ENCODE measurements around the gene GALNT6.

DNA sequence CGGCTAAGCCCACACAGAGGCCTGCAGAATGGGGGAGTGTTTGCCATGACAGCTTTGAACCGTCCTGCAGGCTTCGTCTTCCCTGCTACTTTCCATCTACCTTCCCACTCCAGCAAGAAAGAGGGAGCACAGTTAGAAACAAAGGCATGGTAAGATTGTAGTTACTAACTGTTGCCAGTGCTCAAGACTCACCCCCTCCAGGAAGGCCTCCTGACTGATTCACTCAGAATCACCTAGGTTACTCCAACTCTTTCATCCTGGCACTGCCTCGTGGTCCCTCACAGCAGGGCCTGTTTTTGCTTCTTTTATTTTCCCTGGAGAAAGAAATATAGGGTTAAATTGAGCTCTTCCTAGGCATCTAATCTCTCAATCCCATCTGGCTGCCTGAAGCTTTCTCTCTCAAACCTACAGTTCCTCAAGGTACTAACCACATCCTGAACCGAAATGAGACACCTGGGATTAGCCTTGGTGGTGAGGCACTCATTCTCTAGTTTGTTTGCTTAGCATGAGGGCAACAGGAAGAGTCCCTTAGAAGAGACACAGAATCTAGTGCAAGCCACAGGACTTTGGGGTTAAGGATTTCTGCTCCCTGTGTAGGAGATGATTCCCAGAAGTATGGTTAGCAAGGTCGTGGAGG lies 7.8 kb downstream of the GALNT6 start:
- TF ChIP-seq, protein P1, sequence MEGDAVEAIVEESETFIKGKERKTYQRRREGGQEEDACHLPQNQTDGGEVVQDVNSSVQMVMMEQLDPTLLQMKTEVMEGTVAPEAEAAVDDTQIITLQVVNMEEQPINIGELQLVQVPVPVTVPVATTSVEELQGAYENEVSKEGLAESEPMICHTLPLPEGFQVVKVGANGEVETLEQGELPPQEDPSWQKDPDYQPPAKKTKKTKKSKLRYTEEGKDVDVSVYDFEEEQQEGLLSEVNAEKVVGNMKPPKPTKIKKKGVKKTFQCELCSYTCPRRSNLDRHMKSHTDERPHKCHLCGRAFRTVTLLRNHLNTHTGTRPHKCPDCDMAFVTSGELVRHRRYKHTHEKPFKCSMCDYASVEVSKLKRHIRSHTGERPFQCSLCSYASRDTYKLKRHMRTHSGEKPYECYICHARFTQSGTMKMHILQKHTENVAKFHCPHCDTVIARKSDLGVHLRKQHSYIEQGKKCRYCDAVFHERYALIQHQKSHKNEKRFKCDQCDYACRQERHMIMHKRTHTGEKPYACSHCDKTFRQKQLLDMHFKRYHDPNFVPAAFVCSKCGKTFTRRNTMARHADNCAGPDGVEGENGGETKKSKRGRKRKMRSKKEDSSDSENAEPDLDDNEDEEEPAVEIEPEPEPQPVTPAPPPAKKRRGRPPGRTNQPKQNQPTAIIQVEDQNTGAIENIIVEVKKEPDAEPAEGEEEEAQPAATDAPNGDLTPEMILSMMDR (conservative IDR thresholded peaks at IDR 0.05): no peak
- no peak for TF ChIP-seq ZFX (IDR thresholded peaks at IDR 0.05)

Data from C4-2B (cell line).